ENCODE measurements around the gene GFRA3. TPM values are rescaled to one million over a fixed set of nuclear protein-coding genes. Genes with fewer than 3 reads are reported as not detected.

Gene GFRA3
- total and polyA plus RNA-seq, 2 donors (not counting 1 experiment from before 2014, with no cell fraction given): not detected

- no peak overlapping the region for H2AFZ ChIP-seq (ENCODE audit: low read length)
- no peaks in the 10 kb centered on the region for H3K79me2 ChIP-seq (ENCODE audit: control insufficient read depth, insufficient read depth, low read length)
- H3K4me1 ChIP-seq (ENCODE audit: control insufficient read depth, extremely low read depth, insufficient read depth, low read length): no peaks in the 10 kb centered on the region
- H4K20me1 ChIP-seq (ENCODE audit: control insufficient read depth, extremely low read depth, insufficient read depth, low read length): no peaks in the 10 kb centered on the region
- H3K4me3 ChIP-seq (replicated peaks in 1 of 4; ENCODE audit: control extremely low read depth in 1 of 4, insufficient read depth in 1 of 4, low read depth in 3 of 4, low read length in 4 of 4): no peak overlapping the region
- DNase-seq (ENCODE audit: low read depth in 2 of 2): no peak
- peaks cover 1% of the 10 kb centered on the region for H3K36me3 ChIP-seq (ENCODE audit: control insufficient read depth, insufficient read depth, low read length)
- H3K9me3 ChIP-seq (ENCODE audit: control insufficient read depth, insufficient read depth, low read depth, low read length): no peaks in the 10 kb centered on the region
- H3K27ac ChIP-seq (ENCODE audit: insufficient read depth, low read length): no peak overlapping the region
- TF ChIP-seq EZH2 (IDR thresholded peaks at IDR 0.05; ENCODE audit: low read length, missing control alignments) (no peak), CTCF (conservative IDR thresholded peaks at IDR 0.05 in 1 of 2, IDR thresholded peaks at IDR 0.05 in 1 of 2; ENCODE audit: low read depth in 1 of 2, low read length in 2 of 2) (no peak)
- no peaks in the 10 kb centered on the region for H3K27me3 ChIP-seq (ENCODE audit: control insufficient read depth, insufficient read depth, low read length)
- no peak overlapping the region for H3K9ac ChIP-seq (ENCODE audit: insufficient read depth, low read length)
- no peak overlapping the region for H3K4me2 ChIP-seq (ENCODE audit: extremely low read depth, insufficient read depth, low read length)
These were observed 41.4 kb upstream of the GFRA3 start for GRCh38 chr5:138315751-138316278.

GRCh38 chr5:138305797-138306196, 31.4 kb upstream of the GFRA3 start:
- Histone ChIP-seq H3K4me1 (ENCODE audit: control insufficient read depth, extremely low read depth, insufficient read depth, low read length) (no peaks in the 10 kb centered on the region), H3K36me3 (ENCODE audit: control insufficient read depth, insufficient read depth, low read length) (no peaks in the 10 kb centered on the region), H3K9me3 (ENCODE audit: control insufficient read depth, insufficient read depth, low read depth, low read length) (no peaks in the 10 kb centered on the region), H3K4me2 (ENCODE audit: extremely low read depth, insufficient read depth, low read length) (no peak overlapping the region), H3K4me3 (replicated peaks in 1 of 4; ENCODE audit: control extremely low read depth in 1 of 4, insufficient read depth in 1 of 4, low read depth in 3 of 4, low read length in 4 of 4) (no peak overlapping the region), H2AFZ (ENCODE audit: low read length) (no peak overlapping the region), H3K27ac (ENCODE audit: insufficient read depth, low read length) (no peak overlapping the region), H3K79me2 (ENCODE audit: control insufficient read depth, insufficient read depth, low read length) (no peaks in the 10 kb centered on the region), H3K27me3 (ENCODE audit: control insufficient read depth, insufficient read depth, low read length) (no peaks in the 10 kb centered on the region), H4K20me1 (ENCODE audit: control insufficient read depth, extremely low read depth, insufficient read depth, low read length) (no peaks in the 10 kb centered on the region), H3K9ac (ENCODE audit: insufficient read depth, low read length) (no peak overlapping the region)
- TF ChIP-seq EZH2 (IDR thresholded peaks at IDR 0.05; ENCODE audit: low read length, missing control alignments): no peak
- no peak for TF ChIP-seq CTCF (conservative IDR thresholded peaks at IDR 0.05 in 1 of 2, IDR thresholded peaks at IDR 0.05 in 1 of 2; ENCODE audit: low read depth in 1 of 2, low read length in 2 of 2)
- DNase-seq (ENCODE audit: low read depth in 2 of 2): no peak

GRCh38 chr5:138303372-138303771, 29.0 kb upstream of the GFRA3 start:
- Histone ChIP-seq H3K4me3 (replicated peaks in 1 of 4; ENCODE audit: control extremely low read depth in 1 of 4, insufficient read depth in 1 of 4, low read depth in 3 of 4, low read length in 4 of 4) (no peak overlapping the region), H3K36me3 (ENCODE audit: control insufficient read depth, insufficient read depth, low read length) (no peaks in the 10 kb centered on the region), H4K20me1 (ENCODE audit: control insufficient read depth, extremely low read depth, insufficient read depth, low read length) (no peaks in the 10 kb centered on the region), H3K27me3 (ENCODE audit: control insufficient read depth, insufficient read depth, low read length) (no peaks in the 10 kb centered on the region), H3K79me2 (ENCODE audit: control insufficient read depth, insufficient read depth, low read length) (no peaks in the 10 kb centered on the region), H3K9ac (ENCODE audit: insufficient read depth, low read length) (no peak overlapping the region), H3K27ac (ENCODE audit: insufficient read depth, low read length) (no peak overlapping the region), H3K4me1 (ENCODE audit: control insufficient read depth, extremely low read depth, insufficient read depth, low read length) (no peaks in the 10 kb centered on the region), H2AFZ (ENCODE audit: low read length) (no peak overlapping the region), H3K9me3 (ENCODE audit: control insufficient read depth, insufficient read depth, low read depth, low read length) (no peaks in the 10 kb centered on the region), H3K4me2 (ENCODE audit: extremely low read depth, insufficient read depth, low read length) (no peak overlapping the region)
- peak; percentile 23 to 43 for DNase-seq (ENCODE audit: low read depth in 2 of 2)
- TF ChIP-seq EZH2 (IDR thresholded peaks at IDR 0.05; ENCODE audit: low read length, missing control alignments) (no peak), CTCF (conservative IDR thresholded peaks at IDR 0.05 in 1 of 2, IDR thresholded peaks at IDR 0.05 in 1 of 2; ENCODE audit: low read depth in 1 of 2, low read length in 2 of 2) (no peak)
